ENCODE measurements around the gene DNAJC1. TPM values are rescaled to one million over a fixed set of nuclear protein-coding genes. Genes with fewer than 3 reads are reported as not detected.

DNAJC1 gene
- total RNA-seq, 2 experiments from 2014 or later: 16.8 to 19.3 TPM

DNA sequence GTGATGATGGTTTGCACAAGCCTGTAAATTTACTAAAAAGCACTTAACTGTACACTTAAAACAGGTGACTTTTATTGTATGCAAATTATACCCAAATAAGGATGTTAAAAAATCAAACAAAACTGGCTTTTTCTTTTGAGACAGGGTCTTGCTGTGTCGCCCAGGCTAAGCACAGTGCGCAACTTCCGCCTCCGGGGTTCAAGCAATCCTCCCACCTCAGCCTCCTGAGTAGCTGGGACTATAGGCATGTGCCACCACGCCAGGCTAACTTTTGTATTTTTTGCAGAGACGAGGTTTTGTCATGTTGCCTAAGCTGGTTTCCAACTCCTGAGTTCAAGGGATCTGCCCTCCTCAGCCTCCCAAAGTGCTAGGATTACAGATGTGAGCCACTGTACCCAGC, 77.7 kb downstream of the DNAJC1 start:
- H3K36me3 ChIP-seq (ENCODE audit: insufficient read depth, low read length): no peaks in the 10 kb centered on the region
- ChIA-PET POLR2A (no interaction called here), CTCF (no interaction called here)
- no peak overlapping the region for H3K4me3 ChIP-seq (ENCODE audit: low read length)
- no peak for DNase-seq
- H3K4me1 Mint-ChIP-seq (ENCODE audit: low read depth): no peaks in the 10 kb centered on the region
- H3K27me3 Mint-ChIP-seq: no peaks in the 10 kb centered on the region
- no peaks in the 10 kb centered on the region for H3K9me3 ChIP-seq (ENCODE audit: control insufficient read depth in 1 of 2, insufficient read depth in 1 of 2, low read length in 2 of 2)
- intact Hi-C loops (cut with DNase I, micrococcal nuclease): no loop called here
- H3K9me3 Mint-ChIP-seq: no peaks in the 10 kb centered on the region
- TF ChIP-seq, protein P1, sequence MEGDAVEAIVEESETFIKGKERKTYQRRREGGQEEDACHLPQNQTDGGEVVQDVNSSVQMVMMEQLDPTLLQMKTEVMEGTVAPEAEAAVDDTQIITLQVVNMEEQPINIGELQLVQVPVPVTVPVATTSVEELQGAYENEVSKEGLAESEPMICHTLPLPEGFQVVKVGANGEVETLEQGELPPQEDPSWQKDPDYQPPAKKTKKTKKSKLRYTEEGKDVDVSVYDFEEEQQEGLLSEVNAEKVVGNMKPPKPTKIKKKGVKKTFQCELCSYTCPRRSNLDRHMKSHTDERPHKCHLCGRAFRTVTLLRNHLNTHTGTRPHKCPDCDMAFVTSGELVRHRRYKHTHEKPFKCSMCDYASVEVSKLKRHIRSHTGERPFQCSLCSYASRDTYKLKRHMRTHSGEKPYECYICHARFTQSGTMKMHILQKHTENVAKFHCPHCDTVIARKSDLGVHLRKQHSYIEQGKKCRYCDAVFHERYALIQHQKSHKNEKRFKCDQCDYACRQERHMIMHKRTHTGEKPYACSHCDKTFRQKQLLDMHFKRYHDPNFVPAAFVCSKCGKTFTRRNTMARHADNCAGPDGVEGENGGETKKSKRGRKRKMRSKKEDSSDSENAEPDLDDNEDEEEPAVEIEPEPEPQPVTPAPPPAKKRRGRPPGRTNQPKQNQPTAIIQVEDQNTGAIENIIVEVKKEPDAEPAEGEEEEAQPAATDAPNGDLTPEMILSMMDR (IDR thresholded peaks at IDR 0.05): no peak
- peaks cover 7% of the 10 kb centered on the region for H3K36me3 Mint-ChIP-seq (ENCODE audit: low read depth)
- no peak overlapping the region for H3K27ac ChIP-seq (ENCODE audit: low read depth in 1 of 2, low read length in 2 of 2)
- H3K27me3 ChIP-seq (ENCODE audit: control insufficient read depth in 1 of 2, insufficient read depth in 2 of 2, low read length in 2 of 2): no peaks in the 10 kb centered on the region
- no peak for ATAC-seq (ENCODE audit: poor library complexity)
- H3K4me1 ChIP-seq (ENCODE audit: insufficient read depth, low read length): no peaks in the 10 kb centered on the region
- no peak overlapping the region for H3K4me3 Mint-ChIP-seq
- no peak overlapping the region for H3K27ac Mint-ChIP-seq

DNA sequence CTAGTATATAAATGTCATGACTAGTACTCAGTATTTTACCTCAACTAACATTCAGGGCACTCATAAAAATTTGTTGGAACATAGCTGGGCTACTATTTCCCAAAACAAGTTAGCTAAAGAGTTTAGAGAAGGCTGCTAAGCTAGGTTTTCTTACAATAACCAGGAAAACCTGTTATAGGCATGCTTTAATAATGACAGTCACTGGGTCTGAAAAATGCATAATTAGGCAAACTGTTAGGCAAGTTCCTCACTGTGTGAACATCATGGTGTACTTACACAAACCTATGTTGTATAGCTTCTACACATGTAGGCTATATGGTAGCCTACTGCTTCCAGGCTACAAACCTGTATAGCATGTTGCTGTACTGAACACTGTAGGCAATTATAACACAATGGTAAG, 79.0 kb downstream of the DNAJC1 start:
- Mint-ChIP-seq H3K9me3 (no peaks in the 10 kb centered on the region), H3K27me3 (no peaks in the 10 kb centered on the region), H3K4me1 (ENCODE audit: low read depth) (no peaks in the 10 kb centered on the region), H3K27ac (no peak overlapping the region), H3K4me3 (no peak overlapping the region), H3K36me3 (ENCODE audit: low read depth) (peaks cover 7% of the 10 kb centered on the region)
- Histone ChIP-seq H3K4me3 (ENCODE audit: low read length) (no peak overlapping the region), H3K27me3 (ENCODE audit: control insufficient read depth in 1 of 2, insufficient read depth in 2 of 2, low read length in 2 of 2) (no peaks in the 10 kb centered on the region), H3K36me3 (ENCODE audit: insufficient read depth, low read length) (no peaks in the 10 kb centered on the region), H3K9me3 (ENCODE audit: control insufficient read depth in 1 of 2, insufficient read depth in 1 of 2, low read length in 2 of 2) (no peaks in the 10 kb centered on the region), H3K4me1 (ENCODE audit: insufficient read depth, low read length) (no peaks in the 10 kb centered on the region), H3K27ac (ENCODE audit: low read depth in 1 of 2, low read length in 2 of 2) (no peak overlapping the region)
- POLR2A ChIA-PET: no interaction called here
- DNase-seq: no peak
- TF ChIP-seq, protein P1 (IDR thresholded peaks at IDR 0.05): no peak
- CTCF ChIA-PET: no interaction called here
- ATAC-seq (ENCODE audit: poor library complexity): no peak
- intact Hi-C loops (cut with DNase I, micrococcal nuclease): no loop called here

DNA sequence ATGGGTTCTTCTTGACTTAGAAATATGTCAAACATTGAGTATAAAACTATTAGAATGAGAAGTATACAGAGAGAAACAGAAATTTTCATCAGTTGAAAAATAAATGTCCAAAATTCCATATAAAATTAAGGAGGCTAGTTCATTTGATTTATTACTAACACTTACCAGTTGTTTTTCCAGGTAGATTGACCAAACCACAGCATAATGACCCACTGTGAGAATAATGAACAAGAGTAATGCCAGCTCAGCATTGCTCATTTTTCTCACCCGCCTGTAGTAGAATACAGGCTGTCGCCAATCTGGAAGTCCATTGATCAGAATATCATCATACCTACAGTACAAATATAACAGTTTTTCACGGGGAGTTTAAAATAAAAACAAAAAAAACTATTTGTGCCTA, 82.9 kb downstream of the DNAJC1 start:
- no peaks in the 10 kb centered on the region for H3K4me1 ChIP-seq (ENCODE audit: insufficient read depth, low read length)
- TF ChIP-seq, protein P1 (IDR thresholded peaks at IDR 0.05): no peak
- H3K36me3 Mint-ChIP-seq (ENCODE audit: low read depth): peaks cover 16% of the 10 kb centered on the region
- no peaks in the 10 kb centered on the region for H3K27me3 ChIP-seq (ENCODE audit: control insufficient read depth in 1 of 2, insufficient read depth in 2 of 2, low read length in 2 of 2)
- ATAC-seq (ENCODE audit: poor library complexity): no peak
- DNase-seq: no peak
- no peaks in the 10 kb centered on the region for H3K9me3 ChIP-seq (ENCODE audit: control insufficient read depth in 1 of 2, insufficient read depth in 1 of 2, low read length in 2 of 2)
- no peak overlapping the region for H3K4me3 ChIP-seq (ENCODE audit: low read length)
- CTCF ChIA-PET: interaction anchor here (0.6 to 0.8 kb wide), 2 partner anchors 10 to 33 kb away, joined by 4 to 5 read pairs; no protein-coding TSS in a partner anchor
- POLR2A ChIA-PET: no interaction called here
- intact Hi-C loops (cut with DNase I, micrococcal nuclease): no loop called here
- H3K36me3 ChIP-seq (ENCODE audit: insufficient read depth, low read length): no peaks in the 10 kb centered on the region
- no peaks in the 10 kb centered on the region for H3K9me3 Mint-ChIP-seq
- no peak overlapping the region for H3K27ac ChIP-seq (ENCODE audit: low read depth in 1 of 2, low read length in 2 of 2)
- no peaks in the 10 kb centered on the region for H3K27me3 Mint-ChIP-seq
- no peak overlapping the region for H3K4me3 Mint-ChIP-seq
- no peaks in the 10 kb centered on the region for H3K4me1 Mint-ChIP-seq (ENCODE audit: low read depth)
- no peak overlapping the region for H3K27ac Mint-ChIP-seq

All from CD4-positive, alpha-beta T cell (primary cell).